Neural progenitor cell (in vitro differentiated cells): ENCODE data around the gene COMMD10.

ENCODE experiments used
- EZH2 ChIP-seq: fragments of 200-600 bp; sonication (generic); IDR thresholded peaks from 2 replicates; pipeline ENCODE4 v1.6.1; 2017; ENCODE audit warnings: antibody characterized with exemption, mild to moderate bottlenecking, moderate library complexity
- EZH2phosphoT487 ChIP-seq: fragments of 200-600 bp; sonication (generic); IDR thresholded peaks from 2 replicates; pipeline ENCODE4 v1.6.1; 2017; ENCODE audit warnings: antibody characterized with exemption
- TF ChIP-seq, protein P1 (sequence below): fragments of 200-600 bp; sonication (generic); IDR thresholded peaks from 2 replicates; pipeline ENCODE4 v1.5.1; 2017; ENCODE audit warnings: antibody characterized with exemption, mild to moderate bottlenecking

DNA sequence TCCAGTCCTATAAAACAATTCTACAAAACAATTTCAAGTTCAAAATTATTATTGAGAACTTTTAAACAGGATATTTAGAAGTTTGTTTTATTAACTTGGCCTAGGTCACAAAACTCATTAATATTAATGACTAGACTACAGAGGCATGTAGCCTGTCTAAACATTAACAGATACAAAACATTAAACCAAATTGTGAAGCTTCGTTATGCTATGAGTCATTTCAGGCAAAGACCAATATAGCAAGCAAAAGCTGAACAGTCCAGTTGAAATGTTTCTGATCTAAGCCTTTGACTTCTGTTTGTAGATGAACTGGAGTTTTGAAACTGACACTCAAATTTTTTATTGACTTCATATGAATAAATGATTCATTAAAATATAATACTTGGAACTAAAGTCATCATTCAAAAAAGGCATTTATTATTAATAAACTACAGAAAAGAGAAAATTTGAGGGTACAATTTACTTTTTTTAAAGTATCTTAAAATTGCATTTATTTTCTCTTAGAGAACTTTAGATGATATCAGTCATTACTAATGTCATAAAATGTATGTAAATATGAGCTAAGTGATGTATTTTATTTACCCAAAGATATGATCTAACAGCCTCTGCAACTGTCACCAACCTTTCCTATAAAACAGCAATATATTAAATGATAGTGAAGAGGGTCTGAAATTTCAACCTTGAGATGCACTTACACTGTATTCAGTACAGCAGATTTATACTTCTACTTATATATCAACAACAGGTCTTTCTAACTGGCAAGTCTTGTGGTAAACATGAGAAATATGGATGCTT is 188.8 kb downstream of the COMMD10 start:
- TF ChIP-seq, protein P1, sequence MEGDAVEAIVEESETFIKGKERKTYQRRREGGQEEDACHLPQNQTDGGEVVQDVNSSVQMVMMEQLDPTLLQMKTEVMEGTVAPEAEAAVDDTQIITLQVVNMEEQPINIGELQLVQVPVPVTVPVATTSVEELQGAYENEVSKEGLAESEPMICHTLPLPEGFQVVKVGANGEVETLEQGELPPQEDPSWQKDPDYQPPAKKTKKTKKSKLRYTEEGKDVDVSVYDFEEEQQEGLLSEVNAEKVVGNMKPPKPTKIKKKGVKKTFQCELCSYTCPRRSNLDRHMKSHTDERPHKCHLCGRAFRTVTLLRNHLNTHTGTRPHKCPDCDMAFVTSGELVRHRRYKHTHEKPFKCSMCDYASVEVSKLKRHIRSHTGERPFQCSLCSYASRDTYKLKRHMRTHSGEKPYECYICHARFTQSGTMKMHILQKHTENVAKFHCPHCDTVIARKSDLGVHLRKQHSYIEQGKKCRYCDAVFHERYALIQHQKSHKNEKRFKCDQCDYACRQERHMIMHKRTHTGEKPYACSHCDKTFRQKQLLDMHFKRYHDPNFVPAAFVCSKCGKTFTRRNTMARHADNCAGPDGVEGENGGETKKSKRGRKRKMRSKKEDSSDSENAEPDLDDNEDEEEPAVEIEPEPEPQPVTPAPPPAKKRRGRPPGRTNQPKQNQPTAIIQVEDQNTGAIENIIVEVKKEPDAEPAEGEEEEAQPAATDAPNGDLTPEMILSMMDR = no peak
- TF ChIP-seq EZH2phosphoT487 (no peak), EZH2 (no peak)
